ENCODE results near the gene EPSTI1. TPM values are rescaled to one million over a fixed set of nuclear protein-coding genes. Genes with fewer than 3 reads are reported as not detected.
A peak's percentile ranks its signal among the peaks of the same experiment; 100 is the strongest.
"Not testable (repeated sequence)": the region's sequence is repeated elsewhere in the genome, so short reads cannot be mapped to it uniquely, and the experiment has no call there.

The EPSTI1 gene, protein sequence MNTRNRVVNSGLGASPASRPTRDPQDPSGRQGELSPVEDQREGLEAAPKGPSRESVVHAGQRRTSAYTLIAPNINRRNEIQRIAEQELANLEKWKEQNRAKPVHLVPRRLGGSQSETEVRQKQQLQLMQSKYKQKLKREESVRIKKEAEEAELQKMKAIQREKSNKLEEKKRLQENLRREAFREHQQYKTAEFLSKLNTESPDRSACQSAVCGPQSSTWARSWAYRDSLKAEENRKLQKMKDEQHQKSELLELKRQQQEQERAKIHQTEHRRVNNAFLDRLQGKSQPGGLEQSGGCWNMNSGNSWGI
- total RNA-seq (2014; rRNA removed) (1.3 and 1.9 TPM in 2 replicates), Bru-seq, nascent RNA (percentile 31 among the genes with signal in this experiment), BruChase-seq, experiment 1, labeled RNA remaining after a 6-hour chase (percentile 28 among the genes with signal in this experiment), BruChase-seq, experiment 2, labeled RNA remaining after a 2-hour chase (percentile 43 among the genes with signal in this experiment)
- long read RNA-seq, partial matches to known transcripts, result 0 of 6 reads
- long read RNA-seq, other reads (novel, unspliced or antisense), result 1 of 6 reads

DNA sequence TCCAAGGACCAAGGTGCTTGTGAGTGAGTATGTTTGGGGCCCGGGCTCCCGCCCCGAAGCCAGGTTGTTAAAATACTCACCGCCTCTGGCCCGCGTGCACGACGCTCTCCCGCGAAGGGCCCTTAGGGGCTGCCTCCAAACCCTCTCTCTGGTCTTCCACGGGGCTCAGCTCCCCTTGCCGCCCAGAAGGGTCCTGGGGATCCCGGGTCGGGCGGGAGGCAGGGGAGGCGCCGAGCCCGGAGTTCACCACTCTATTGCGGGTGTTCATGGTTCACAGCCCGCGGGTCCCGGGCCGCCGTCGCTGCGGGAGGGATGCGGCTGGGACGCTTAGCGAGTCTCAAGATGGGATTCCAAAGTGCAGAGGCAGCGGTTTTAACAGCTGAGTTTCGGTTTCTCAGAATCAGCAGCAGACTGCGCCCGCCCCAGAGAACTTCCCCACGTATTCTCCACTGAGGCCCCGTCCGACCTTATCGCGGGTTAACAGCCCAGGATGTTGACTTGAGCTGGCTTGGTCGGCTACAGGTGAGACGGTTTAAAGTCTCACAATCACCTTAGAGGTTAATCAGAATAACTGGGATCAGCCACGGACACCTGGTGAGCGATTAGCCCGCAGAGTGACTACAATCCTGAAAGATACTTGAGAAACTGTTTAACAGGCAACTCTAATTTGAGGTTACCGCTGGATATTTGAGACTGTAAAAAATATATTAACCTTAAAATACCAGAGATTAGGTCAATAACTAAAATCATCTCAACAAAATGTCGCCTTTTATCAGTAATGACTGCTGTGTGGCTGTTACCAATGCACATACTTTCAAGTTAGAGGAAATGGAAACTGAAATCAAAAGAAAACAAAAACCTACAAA is at the start of gene EPSTI1:
Gene EPSTI1, minus strand, starts transcription at position 344 of the 866 bp plus-strand sequence. Its CDS starts 76 bp downstream, at position 268.
- BruUV-seq (replicated peaks), result TSS peak; percentile 76
- no peaks in the 10 kb centered on the region for H3K36me3 ChIP-seq (ENCODE audit: low read depth, low read length)
- peak; percentile 7 for DNase-seq
- no peaks in the 10 kb centered on the region for H3K79me2 ChIP-seq (ENCODE audit: low read length)
- intact Hi-C loops (cut with micrococcal nuclease), result no loop called here
- peaks cover 14% of the 10 kb centered on the region for H3K4me1 ChIP-seq (ENCODE audit: insufficient read depth, low read length)
- no peak for TF ChIP-seq EZH2 (IDR thresholded peaks at IDR 0.05; ENCODE audit: low read length, unreplicated experiment)
- no peaks in the 10 kb centered on the region for H3K27me3 ChIP-seq (ENCODE audit: low read length)
- peak; percentile 46 for ATAC-seq
- H3K9me2 ChIP-seq (replicated peaks; ENCODE audit: low read length), result no peaks in the 10 kb centered on the region
- peak within 1 kb of the TSS; percentile 77 for H2AFZ ChIP-seq (ENCODE audit: low read length)
- peak within 1 kb of the TSS; percentile 61 for H3K4me3 ChIP-seq (ENCODE audit: low read length)
- no peaks in the 10 kb centered on the region for H4K20me1 ChIP-seq (ENCODE audit: low read length)
- H3K27ac ChIP-seq (ENCODE audit: low read length), result no peak within 1 kb of the TSS
- POLR2A ChIA-PET (ENCODE audit: unreplicated experiment), result no interaction called here
- H3K4me2 ChIP-seq (ENCODE audit: low read length), result peak within 1 kb of the TSS; percentile 70
- no peaks in the 10 kb centered on the region for H3F3A ChIP-seq (ENCODE audit: low read length, unreplicated experiment)
- H3K9ac ChIP-seq (ENCODE audit: low read length), result peak within 1 kb of the TSS; percentile 10; the same call in 1 of the 2 replicates
- H3K9me3 ChIP-seq (ENCODE audit: low read length), result no peaks in the 10 kb centered on the region
- CTCF ChIA-PET, result no interaction called here

DNA sequence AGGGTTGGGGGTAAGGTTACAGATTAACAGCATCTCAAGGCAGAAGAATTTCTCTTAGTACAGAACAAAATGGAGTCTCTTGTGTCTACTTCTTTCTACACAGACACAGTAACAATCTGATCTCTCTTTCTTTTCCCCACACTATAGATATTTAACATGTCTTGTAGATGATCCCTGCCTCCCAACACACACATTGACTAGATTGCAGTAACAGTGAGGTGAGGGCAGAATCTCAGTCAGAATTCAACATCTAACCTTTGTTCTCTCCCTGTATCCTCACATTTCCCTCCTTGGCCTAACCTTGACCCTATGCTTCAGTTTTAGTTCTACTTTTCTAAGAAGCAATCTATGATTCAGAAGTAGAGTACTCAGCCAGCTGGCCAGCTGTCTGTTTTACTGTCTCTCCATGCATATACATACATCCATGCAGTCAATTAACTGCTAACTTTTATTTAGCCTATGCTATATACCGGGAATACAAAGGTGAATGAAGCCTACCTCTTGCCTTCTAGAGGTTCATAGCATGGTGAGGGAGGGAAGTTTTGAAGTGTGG is 49.4 kb upstream of the EPSTI1 start:
- DNase-seq (no peak), ATAC-seq (no peak)
- BruUV-seq (replicated peaks), result no TSS peak
- H3K4me2 ChIP-seq (ENCODE audit: low read length), result no peak overlapping the region
- no peaks in the 10 kb centered on the region for H3K9me3 ChIP-seq (ENCODE audit: low read length)
- no peaks in the 10 kb centered on the region for H3K9me2 ChIP-seq (replicated peaks; ENCODE audit: low read length)
- no peak overlapping the region for H2AFZ ChIP-seq (ENCODE audit: low read length)
- intact Hi-C loops (cut with micrococcal nuclease), result no loop called here
- H3K4me1 ChIP-seq (ENCODE audit: insufficient read depth, low read length), result peaks cover 13% of the 10 kb centered on the region
- no peak overlapping the region for H3K27ac ChIP-seq (ENCODE audit: low read length)
- no peaks in the 10 kb centered on the region for H3K36me3 ChIP-seq (ENCODE audit: low read depth, low read length)
- no peaks in the 10 kb centered on the region for H3K79me2 ChIP-seq (ENCODE audit: low read length)
- TF ChIP-seq EZH2phosphoT487 (IDR thresholded peaks at IDR 0.05; ENCODE audit: borderline replicate concordance, low read length) (no peak), EZH2 (IDR thresholded peaks at IDR 0.05; ENCODE audit: low read length, unreplicated experiment) (no peak)
- TF ChIP-seq, protein P1, sequence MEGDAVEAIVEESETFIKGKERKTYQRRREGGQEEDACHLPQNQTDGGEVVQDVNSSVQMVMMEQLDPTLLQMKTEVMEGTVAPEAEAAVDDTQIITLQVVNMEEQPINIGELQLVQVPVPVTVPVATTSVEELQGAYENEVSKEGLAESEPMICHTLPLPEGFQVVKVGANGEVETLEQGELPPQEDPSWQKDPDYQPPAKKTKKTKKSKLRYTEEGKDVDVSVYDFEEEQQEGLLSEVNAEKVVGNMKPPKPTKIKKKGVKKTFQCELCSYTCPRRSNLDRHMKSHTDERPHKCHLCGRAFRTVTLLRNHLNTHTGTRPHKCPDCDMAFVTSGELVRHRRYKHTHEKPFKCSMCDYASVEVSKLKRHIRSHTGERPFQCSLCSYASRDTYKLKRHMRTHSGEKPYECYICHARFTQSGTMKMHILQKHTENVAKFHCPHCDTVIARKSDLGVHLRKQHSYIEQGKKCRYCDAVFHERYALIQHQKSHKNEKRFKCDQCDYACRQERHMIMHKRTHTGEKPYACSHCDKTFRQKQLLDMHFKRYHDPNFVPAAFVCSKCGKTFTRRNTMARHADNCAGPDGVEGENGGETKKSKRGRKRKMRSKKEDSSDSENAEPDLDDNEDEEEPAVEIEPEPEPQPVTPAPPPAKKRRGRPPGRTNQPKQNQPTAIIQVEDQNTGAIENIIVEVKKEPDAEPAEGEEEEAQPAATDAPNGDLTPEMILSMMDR (conservative IDR thresholded peaks at IDR 0.05; ENCODE audit: low read depth, low read length), result no peak
- no peaks in the 10 kb centered on the region for H3K27me3 ChIP-seq (ENCODE audit: low read length)
- no peak overlapping the region for H3K9ac ChIP-seq (ENCODE audit: low read length)
- no peaks in the 10 kb centered on the region for H3F3A ChIP-seq (ENCODE audit: low read length, unreplicated experiment)
- no peaks in the 10 kb centered on the region for H4K20me1 ChIP-seq (ENCODE audit: low read length)
- ChIA-PET POLR2A (ENCODE audit: unreplicated experiment) (no interaction called here), CTCF (no interaction called here)
- H3K4me3 ChIP-seq (ENCODE audit: low read length), result no peak overlapping the region

DNA sequence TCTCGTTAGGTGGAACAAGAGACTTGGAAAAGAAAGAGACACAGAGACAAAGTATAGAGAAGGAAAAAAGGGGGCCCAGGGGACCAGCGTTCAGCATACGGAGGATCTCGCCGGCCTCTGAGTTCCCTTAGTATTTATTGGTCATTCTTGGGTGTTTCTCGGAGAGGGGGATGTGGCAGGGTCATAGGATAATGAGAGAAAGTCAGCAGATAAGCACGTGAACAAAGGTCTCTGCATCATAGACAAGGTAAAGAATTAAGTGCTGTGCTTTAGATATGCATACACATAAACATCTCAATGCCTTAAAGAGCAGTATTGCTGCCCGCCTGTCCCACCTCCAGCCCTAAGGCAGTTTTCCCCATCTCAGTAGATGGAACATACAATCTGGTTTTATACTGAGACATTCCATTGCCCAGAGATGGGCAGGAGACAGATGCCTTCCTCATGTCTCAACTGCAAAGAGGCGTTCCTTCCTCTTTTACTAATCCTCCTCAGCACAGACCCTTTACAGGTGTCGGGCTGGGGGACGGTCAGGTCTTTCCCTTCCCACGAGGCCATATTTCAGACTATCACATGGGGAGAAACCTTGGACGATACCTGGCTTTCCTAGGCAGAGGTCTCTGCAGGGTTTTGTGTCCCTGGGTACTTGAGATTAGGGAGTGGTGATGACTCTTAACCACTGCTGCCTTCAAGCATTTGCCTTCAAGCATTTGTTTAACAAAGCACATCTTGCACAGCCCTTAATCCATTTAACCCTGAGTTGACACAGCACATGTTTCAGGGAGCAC is 48.7 kb upstream of the EPSTI1 start:
- H3K9me3 ChIP-seq (ENCODE audit: low read length); H3K4me1 ChIP-seq (ENCODE audit: insufficient read depth, low read length); H3F3A ChIP-seq (ENCODE audit: low read length, unreplicated experiment); H3K27me3 ChIP-seq (ENCODE audit: low read length); ATAC-seq; POLR2A ChIA-PET (ENCODE audit: unreplicated experiment); H3K4me3 ChIP-seq (ENCODE audit: low read length); H3K9me2 ChIP-seq (replicated peaks; ENCODE audit: low read length); H3K4me2 ChIP-seq (ENCODE audit: low read length); H3K36me3 ChIP-seq (ENCODE audit: low read depth, low read length); H4K20me1 ChIP-seq (ENCODE audit: low read length); CTCF ChIA-PET; H3K79me2 ChIP-seq (ENCODE audit: low read length); intact Hi-C loops (cut with micrococcal nuclease); H2AFZ ChIP-seq (ENCODE audit: low read length); BruUV-seq (replicated peaks); H3K27ac ChIP-seq (ENCODE audit: low read length); DNase-seq; H3K9ac ChIP-seq (ENCODE audit: low read length): not testable (repeated sequence)

Data from PC-3 (cell line).